Brain pericyte (primary cell): ENCODE data around the gene PAQR9.

Experiments used
- DNase-seq: peaks from one replicate; pipeline ENCODE4 v3.0.0-alpha.2; 2012; ENCODE audit warnings: low read depth, low spot score

Gene PAQR9

GRCh38 chr3:142951794-142952193, 11.7 kb downstream of the PAQR9 start:
- DNase-seq = no peak

GRCh38 chr3:142950972-142951371, 12.5 kb downstream of the PAQR9 start:
- no peak for DNase-seq

- no peak for DNase-seq
Observed at GRCh38 chr3:142947799-142948575, 15.5 kb downstream of the PAQR9 start.

DNA sequence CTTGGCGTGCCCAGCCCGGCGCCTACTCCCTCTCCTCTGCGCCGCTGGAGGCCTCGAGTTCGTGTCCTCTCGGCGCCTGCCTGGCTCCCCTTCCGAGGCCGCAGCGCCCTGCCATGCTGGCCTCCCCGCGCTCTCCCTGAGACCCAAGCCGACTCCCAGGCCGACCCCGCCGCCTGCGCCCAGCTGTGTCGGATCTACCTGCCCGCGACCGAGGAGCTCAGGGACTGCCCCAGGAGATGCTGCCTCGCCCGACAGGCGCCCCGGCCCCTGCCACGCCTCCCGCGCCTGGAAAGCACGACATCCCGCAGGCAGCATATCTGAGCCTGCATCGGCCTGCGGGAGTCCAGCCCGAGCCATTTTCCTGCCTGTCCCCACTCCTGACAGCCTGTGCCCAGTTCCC, 16.1 kb downstream of the PAQR9 start:
- DNase-seq = no peak

DNA sequence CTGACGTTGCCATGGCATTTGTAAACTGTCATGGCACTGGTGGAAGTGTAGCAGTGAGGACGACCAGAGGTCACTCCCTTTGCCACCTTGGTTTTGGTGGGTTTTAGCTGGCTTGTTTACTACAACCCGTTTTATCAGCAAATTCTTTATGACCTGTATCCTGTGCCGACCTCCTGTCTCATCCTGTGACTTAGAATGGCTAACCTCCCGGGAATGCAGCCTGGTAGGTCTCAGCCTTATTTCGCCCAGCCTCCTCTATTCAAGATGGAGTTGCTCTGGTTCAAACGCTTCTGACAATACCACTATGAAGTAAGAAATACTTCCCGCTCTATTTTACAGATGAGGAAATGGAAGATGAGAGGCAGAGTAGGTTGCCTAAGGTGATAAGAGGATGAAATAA, 16.6 kb downstream of the PAQR9 start:
- no peak for DNase-seq

DNA sequence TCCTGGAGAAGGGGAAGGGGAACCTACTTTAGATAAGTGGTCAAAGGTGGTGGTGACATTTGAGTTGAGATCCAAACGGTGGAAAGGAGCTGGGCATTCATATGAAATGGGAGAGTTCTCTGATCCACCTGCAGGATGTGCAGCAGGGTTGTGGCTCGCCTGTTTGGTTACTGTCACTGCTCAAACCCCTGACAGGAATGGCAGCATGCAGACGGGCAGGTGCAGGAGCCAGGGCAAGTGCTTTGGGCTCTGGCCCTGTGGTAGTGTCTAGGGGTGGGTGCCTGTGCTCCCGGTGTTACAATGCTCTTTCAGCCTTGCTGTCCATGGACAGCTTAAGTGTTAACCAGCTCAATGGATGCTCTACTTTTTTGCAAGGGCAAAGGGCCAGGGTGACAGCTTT, 18.5 kb downstream of the PAQR9 start:
- DNase-seq = no peak

GRCh38 chr3:142944342-142944741, 19.1 kb downstream of the PAQR9 start:
- no peak for DNase-seq

DNA sequence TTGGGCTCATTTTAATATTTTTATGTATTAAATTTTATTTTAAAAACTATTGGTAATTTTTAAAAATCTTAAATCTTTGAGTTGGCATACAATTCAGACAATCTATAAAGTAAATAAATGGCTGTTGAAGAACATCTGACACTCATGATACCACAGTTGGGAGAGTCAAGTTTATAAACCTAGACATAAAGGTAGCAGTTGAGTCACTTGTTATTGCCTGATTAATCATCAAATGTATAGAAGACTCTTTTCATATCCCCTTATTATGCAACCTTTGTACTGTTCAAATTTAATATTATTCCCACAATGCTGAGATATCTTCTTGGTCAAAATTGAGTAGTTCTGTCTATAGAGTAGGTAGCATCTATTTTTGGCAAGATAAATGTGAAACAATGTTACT, 19.6 kb downstream of the PAQR9 start:
- DNase-seq = no peak

- DNase-seq = no peak
Observed at GRCh38 chr3:142943349-142943748, 20.1 kb downstream of the PAQR9 start.

DNA sequence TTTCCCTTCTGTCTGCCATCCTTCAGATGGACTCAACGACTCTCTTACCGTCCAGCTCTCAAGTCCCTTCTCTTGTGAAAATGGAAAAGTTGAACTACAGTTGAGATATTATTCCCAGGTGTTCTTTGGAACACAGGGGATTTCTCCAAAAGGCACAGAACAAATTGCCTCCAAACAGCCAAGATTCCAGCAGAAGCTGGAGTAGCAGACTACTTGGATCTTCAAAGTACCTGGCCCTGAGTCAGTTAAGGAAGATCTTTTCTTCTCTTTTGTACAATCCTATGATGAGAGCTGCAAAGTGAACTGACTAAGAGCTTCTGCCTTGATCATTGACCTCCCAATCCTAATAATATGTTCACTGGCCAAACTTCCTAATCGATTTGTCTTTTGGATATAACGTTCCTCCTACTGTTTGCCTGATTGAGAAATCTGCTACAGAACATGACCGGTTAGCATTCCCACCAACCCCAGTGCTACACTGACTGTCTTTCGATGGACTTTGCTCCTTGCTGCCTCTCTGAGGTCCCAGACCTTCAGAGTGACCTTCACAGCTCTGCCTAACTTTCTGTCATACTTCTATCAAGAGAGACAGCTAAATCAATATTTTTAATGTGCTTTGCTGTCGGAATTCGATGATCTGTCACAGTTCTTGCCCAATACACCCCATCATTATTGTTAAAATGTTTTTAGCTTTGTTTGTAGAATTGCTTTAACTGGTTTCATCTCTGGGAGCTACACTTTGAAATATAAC, 21.9 kb downstream of the PAQR9 start:
- no peak for DNase-seq

DNA sequence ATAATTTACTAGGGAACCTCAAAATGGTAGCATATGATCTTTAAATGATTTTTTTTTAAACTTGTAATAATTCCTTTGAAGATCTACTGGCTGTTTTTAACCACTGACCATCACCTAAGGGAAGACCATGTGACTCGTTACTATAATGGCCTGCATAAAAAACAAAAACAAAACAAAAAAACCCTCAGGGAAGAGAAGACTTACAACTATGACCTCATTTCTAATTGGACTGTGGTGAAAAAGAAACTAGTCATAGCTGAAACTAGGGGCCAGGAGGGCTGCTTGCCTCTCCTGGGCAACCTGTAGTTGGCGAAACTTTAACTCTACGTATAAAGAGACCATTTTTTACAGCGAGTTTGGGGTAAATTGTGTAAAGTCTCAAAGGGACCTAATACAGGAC, 23.0 kb downstream of the PAQR9 start:
- no peak for DNase-seq

- DNase-seq = no peak
Observed at GRCh38 chr3:142940000-142940399, 23.5 kb downstream of the PAQR9 start.

DNA sequence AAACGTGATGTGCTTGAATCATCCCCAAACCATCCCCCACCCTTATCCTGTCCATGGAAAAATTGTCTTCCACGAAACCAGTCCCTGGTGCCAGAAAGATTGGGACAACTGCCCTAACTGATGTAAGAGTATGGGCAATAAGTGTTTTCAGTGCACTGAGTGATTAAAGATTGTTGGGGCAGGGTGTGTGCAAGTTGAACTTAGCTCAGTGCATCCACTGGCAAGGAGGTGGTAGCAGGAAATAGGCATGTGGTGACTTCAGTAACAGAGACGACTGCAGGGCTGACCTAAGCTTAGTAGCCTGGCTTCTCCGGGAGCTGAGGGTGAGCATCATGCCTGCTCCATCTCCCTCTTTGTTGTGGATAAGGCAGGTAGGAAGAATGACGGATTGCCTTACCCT, 27.5 kb downstream of the PAQR9 start:
- no peak for DNase-seq

- no peak for DNase-seq
Observed at GRCh38 chr3:142934887-142935269, 28.6 kb downstream of the PAQR9 start.

DNA sequence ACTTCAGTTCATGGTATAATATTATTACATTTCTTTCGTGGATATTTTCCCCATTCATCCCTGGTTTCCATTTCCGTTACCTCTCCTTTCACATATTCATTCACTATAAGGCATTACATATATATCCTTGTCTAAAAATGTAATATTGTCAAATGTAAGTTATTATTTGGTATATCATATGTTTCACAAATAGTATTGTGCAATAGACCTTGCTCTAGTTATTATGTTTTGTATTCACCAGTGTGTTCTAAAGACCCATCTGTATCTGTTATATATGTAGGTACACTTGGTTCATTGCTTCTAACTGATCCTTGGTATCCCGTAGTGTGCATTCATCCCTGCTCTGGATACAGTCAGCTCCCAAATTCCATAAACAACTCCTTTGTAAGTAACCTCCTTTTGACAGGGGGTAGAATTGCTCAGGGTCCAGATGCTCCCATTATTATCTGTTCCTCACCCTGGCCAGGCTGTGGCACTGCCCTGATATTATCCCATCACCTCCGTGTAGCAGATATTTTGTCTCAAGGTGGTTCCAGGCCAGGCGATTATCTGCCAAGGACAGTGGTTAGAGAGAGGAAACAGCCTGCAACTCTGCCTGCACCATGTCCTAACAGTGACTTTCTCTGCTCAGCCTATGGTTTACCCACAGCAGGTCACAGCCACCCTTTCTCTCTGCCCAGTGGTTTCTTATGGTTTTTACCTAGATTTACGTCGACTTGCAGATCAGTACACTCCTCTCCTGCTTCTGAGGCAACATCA, 29.2 kb downstream of the PAQR9 start:
- DNase-seq = no peak

GRCh38 chr3:142931222-142931621, 32.3 kb downstream of the PAQR9 start:
- DNase-seq = no peak

DNA sequence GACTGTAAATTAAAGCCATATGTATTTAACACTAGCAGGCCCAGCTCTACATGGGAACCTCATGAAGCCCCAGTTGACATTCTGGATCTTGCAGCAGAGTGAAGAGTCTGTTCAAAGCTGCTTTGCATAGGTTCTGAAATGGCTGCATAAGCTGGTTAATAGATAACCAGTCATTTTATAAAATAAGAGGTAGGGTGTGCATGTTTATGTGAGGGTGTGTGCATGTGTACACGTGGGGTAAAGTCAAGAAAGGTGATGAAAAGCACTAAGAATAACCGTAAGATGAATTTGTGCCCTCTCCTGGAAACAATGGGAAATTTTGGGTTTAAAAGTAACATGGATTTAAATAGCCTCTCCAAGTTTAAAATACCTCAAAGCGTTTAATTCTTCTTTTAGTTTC, 33.0 kb downstream of the PAQR9 start:
- no peak for DNase-seq

DNA sequence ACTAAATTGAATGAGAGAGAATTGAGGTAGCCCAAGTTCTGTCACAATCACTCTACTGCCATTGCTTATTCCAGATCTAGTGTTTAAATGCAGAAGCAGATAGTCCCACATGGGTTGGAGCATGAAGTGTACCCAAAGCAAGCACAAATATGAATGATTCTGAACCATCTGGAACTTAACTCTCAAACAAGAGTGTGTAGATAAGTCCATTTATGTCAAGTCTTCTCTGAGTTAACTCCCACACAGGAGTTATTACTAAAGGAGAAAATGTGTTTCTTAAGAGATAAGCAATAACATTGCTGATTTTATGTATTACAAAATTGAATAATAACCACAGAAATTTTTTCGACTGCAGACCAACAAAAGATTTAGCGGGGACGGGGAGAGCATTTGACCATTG, 33.6 kb downstream of the PAQR9 start:
- no peak for DNase-seq

GRCh38 chr3:142929109-142929508, 34.4 kb downstream of the PAQR9 start:
- no peak for DNase-seq

DNA sequence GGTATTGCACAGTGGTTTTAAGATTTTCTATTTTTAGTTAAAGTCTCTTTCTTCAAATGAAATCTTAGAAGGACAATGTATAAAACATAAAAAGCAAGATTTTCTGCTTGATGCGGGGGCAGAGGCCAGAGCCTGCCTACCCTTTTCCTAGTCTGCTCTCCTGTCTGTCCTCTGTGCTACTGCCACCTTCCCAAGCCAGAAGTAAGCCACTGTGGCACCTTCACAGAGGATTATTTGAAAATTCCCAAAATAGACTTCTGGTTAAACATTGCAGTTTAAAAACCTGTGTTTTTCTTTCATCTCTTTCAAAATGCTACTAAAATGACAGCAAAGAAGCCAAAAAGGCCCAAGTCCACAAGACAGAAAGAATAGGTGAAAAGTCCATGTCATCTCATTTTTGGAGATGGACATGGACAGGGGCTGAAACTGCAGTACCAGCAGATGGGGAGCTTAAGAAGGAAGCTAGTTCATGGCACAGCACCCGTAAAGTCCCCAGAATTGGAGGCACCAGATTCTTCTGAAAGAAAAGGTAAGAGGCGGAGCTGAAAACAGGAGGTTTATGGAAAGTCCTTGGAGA, 37.0 kb downstream of the PAQR9 start:
- no peak for DNase-seq

- no peak for DNase-seq
Observed at GRCh38 chr3:142925140-142925539, 38.3 kb downstream of the PAQR9 start.

DNA sequence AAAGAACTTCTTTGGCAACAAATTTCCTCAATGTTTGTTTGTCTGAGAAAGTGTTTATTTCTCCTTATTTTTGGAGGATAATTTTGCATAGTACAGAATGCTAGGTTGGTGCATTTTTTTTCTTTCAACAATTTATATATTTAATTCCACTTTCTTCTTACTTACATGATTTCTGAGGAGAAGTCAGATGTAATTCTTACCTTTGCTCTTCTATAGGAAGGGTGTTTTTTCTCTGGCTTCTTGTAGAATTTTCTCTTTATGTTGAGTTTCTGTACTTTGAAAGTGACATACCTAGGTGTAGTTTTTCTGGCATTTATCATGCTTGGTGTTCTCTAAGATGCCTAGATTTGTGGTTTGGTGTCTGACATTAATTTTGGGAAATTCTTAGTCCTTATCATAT, 39.8 kb downstream of the PAQR9 start:
- DNase-seq = no peak
